Measurements from ENCODE around the gene MYO3B. TPM values are rescaled to one million over a fixed set of nuclear protein-coding genes. Genes with fewer than 3 reads are reported as not detected.
"Not testable (repeated sequence)": the region's sequence is repeated elsewhere in the genome, so short reads cannot be mapped to it uniquely, and the experiment has no call there.

Gene MYO3B
- total RNA-seq, 2 experiments from 2014 or later, result 0.05 to 0.23 TPM

- Mint-ChIP-seq H3K4me3 (no peak overlapping the region), H3K4me1 (ENCODE audit: low read depth) (no peaks in the 10 kb centered on the region), H3K9me3 (ENCODE audit: insufficient read depth) (no peaks in the 10 kb centered on the region), H3K27me3 (ENCODE audit: low read depth) (peaks cover 7% of the 10 kb centered on the region), H3K27ac (no peak overlapping the region), H3K36me3 (ENCODE audit: low read depth) (no peaks in the 10 kb centered on the region)
- no peak for DNase-seq
- ChIA-PET POLR2A (no interaction called here), CTCF (no interaction called here)
- no peak for ATAC-seq
Observed at GRCh38 chr2:170587117-170587516, 409.2 kb downstream of the MYO3B start.

GRCh38 chr2:170587922-170588321 is 410.0 kb downstream of the MYO3B start:
- H3K36me3 Mint-ChIP-seq (ENCODE audit: low read depth), result no peaks in the 10 kb centered on the region
- ATAC-seq, result no peak
- H3K27ac Mint-ChIP-seq, result no peak overlapping the region
- DNase-seq, result no peak
- ChIA-PET CTCF (no interaction called here), POLR2A (no interaction called here)
- no peaks in the 10 kb centered on the region for H3K4me1 Mint-ChIP-seq (ENCODE audit: low read depth)
- H3K4me3 Mint-ChIP-seq, result no peak overlapping the region
- H3K27me3 Mint-ChIP-seq (ENCODE audit: low read depth), result peaks cover 7% of the 10 kb centered on the region
- no peaks in the 10 kb centered on the region for H3K9me3 Mint-ChIP-seq (ENCODE audit: insufficient read depth)

GRCh38 chr2:170588729-170589128 is 410.8 kb downstream of the MYO3B start:
- CTCF ChIA-PET, result no interaction called here
- Mint-ChIP-seq H3K4me3 (no peak overlapping the region), H3K4me1 (ENCODE audit: low read depth) (no peaks in the 10 kb centered on the region), H3K9me3 (ENCODE audit: insufficient read depth) (no peaks in the 10 kb centered on the region), H3K27me3 (ENCODE audit: low read depth) (peaks cover 7% of the 10 kb centered on the region), H3K27ac (no peak overlapping the region), H3K36me3 (ENCODE audit: low read depth) (no peaks in the 10 kb centered on the region)
- DNase-seq (no peak), ATAC-seq (no peak)
- POLR2A ChIA-PET, result no interaction called here

GRCh38 chr2:170596576-170596975 is 418.6 kb downstream of the MYO3B start:
- POLR2A ChIA-PET, result no interaction called here
- no peaks in the 10 kb centered on the region for H3K9me3 Mint-ChIP-seq (ENCODE audit: insufficient read depth)
- no peak overlapping the region for H3K4me3 Mint-ChIP-seq
- H3K4me1 Mint-ChIP-seq (ENCODE audit: low read depth), result no peaks in the 10 kb centered on the region
- DNase-seq (no peak), ATAC-seq (no peak)
- peaks cover 7% of the 10 kb centered on the region for H3K27me3 Mint-ChIP-seq (ENCODE audit: low read depth)
- no peak overlapping the region for H3K27ac Mint-ChIP-seq
- H3K36me3 Mint-ChIP-seq (ENCODE audit: low read depth), result no peaks in the 10 kb centered on the region
- CTCF ChIA-PET, result no interaction called here

- H3K9me3 Mint-ChIP-seq (ENCODE audit: insufficient read depth), result no peaks in the 10 kb centered on the region
- no peak for DNase-seq
- H3K4me1 Mint-ChIP-seq (ENCODE audit: low read depth), result no peaks in the 10 kb centered on the region
- CTCF ChIA-PET, result no interaction called here
- H3K36me3 Mint-ChIP-seq (ENCODE audit: low read depth), result no peaks in the 10 kb centered on the region
- POLR2A ChIA-PET, result no interaction called here
- peaks cover 9% of the 10 kb centered on the region for H3K27me3 Mint-ChIP-seq (ENCODE audit: low read depth)
- no peak overlapping the region for H3K4me3 Mint-ChIP-seq
- no peak for ATAC-seq
- no peak overlapping the region for H3K27ac Mint-ChIP-seq
Observed at GRCh38 chr2:170598067-170598395, 420.1 kb downstream of the MYO3B start.

- POLR2A ChIA-PET, result interaction anchor here (0.7 kb wide), 1 partner anchor 117 kb away, joined by 3 read pairs; no protein-coding TSS in a partner anchor
- CTCF ChIA-PET, result no interaction called here
- Mint-ChIP-seq H3K4me3 (no peak overlapping the region), H3K4me1 (ENCODE audit: low read depth) (no peaks in the 10 kb centered on the region), H3K27ac (no peak overlapping the region), H3K27me3 (ENCODE audit: low read depth) (peaks cover 16% of the 10 kb centered on the region), H3K9me3 (ENCODE audit: insufficient read depth) (no peaks in the 10 kb centered on the region), H3K36me3 (ENCODE audit: low read depth) (no peaks in the 10 kb centered on the region)
- DNase-seq (no peak), ATAC-seq (no peak)
Observed at GRCh38 chr2:170601489-170601888, 423.5 kb downstream of the MYO3B start.

- Mint-ChIP-seq H3K9me3 (ENCODE audit: insufficient read depth) (no peaks in the 10 kb centered on the region), H3K4me3 (no peak overlapping the region), H3K36me3 (ENCODE audit: low read depth) (no peaks in the 10 kb centered on the region), H3K27me3 (ENCODE audit: low read depth) (peaks cover 16% of the 10 kb centered on the region), H3K4me1 (ENCODE audit: low read depth) (no peaks in the 10 kb centered on the region), H3K27ac (no peak overlapping the region)
- no peak for DNase-seq
- ChIA-PET CTCF (no interaction called here), POLR2A (no interaction called here)
- no peak for ATAC-seq
Observed at GRCh38 chr2:170605862-170606261, 427.9 kb downstream of the MYO3B start.

- Mint-ChIP-seq H3K36me3 (ENCODE audit: low read depth) (no peaks in the 10 kb centered on the region), H3K4me1 (ENCODE audit: low read depth) (no peaks in the 10 kb centered on the region), H3K27me3 (ENCODE audit: low read depth) (peaks cover 14% of the 10 kb centered on the region), H3K4me3 (no peak overlapping the region), H3K27ac (no peak overlapping the region), H3K9me3 (ENCODE audit: insufficient read depth) (no peaks in the 10 kb centered on the region)
- ChIA-PET CTCF (no interaction called here), POLR2A (no interaction called here)
- ATAC-seq (no peak), DNase-seq (no peak)
Observed at GRCh38 chr2:170607171-170607570, 429.2 kb downstream of the MYO3B start.

GRCh38 chr2:170610615-170611014 is 432.7 kb downstream of the MYO3B start:
- ChIA-PET CTCF (interaction anchor here (0.8 kb wide), 1 partner anchor 11 kb away, joined by 3 read pairs; no protein-coding TSS in a partner anchor), POLR2A (interaction anchor here (0.9 kb wide), 1 partner anchor 196 kb away, joined by 10 read pairs; no protein-coding TSS in a partner anchor)
- no peak for DNase-seq
- ATAC-seq, result no peak
- H3K4me1 Mint-ChIP-seq (ENCODE audit: low read depth), result no peaks in the 10 kb centered on the region
- H3K36me3 Mint-ChIP-seq (ENCODE audit: low read depth), result no peaks in the 10 kb centered on the region
- H3K27me3 Mint-ChIP-seq (ENCODE audit: low read depth), result peaks cover 9% of the 10 kb centered on the region
- no peak overlapping the region for H3K4me3 Mint-ChIP-seq
- H3K27ac Mint-ChIP-seq, result no peak overlapping the region
- H3K9me3 Mint-ChIP-seq (ENCODE audit: insufficient read depth), result no peaks in the 10 kb centered on the region

GRCh38 chr2:170618948-170619347 is 441.0 kb downstream of the MYO3B start:
- H3K4me1 Mint-ChIP-seq (ENCODE audit: low read depth); POLR2A ChIA-PET; CTCF ChIA-PET; H3K27me3 Mint-ChIP-seq (ENCODE audit: low read depth); H3K4me3 Mint-ChIP-seq; H3K36me3 Mint-ChIP-seq (ENCODE audit: low read depth); ATAC-seq; H3K9me3 Mint-ChIP-seq (ENCODE audit: insufficient read depth); DNase-seq; H3K27ac Mint-ChIP-seq: not testable (repeated sequence)

GRCh38 chr2:170635094-170635493 is 457.1 kb downstream of the MYO3B start:
- H3K27ac Mint-ChIP-seq; DNase-seq; POLR2A ChIA-PET; H3K9me3 Mint-ChIP-seq (ENCODE audit: insufficient read depth); H3K36me3 Mint-ChIP-seq (ENCODE audit: low read depth); H3K4me1 Mint-ChIP-seq (ENCODE audit: low read depth); CTCF ChIA-PET; H3K4me3 Mint-ChIP-seq; ATAC-seq: not testable (repeated sequence)
- peaks cover 21% of the 10 kb centered on the region for H3K27me3 Mint-ChIP-seq (ENCODE audit: low read depth)

- Mint-ChIP-seq H3K4me3 (no peak overlapping the region), H3K27ac (no peak overlapping the region), H3K36me3 (ENCODE audit: low read depth) (no peaks in the 10 kb centered on the region), H3K4me1 (ENCODE audit: low read depth) (no peaks in the 10 kb centered on the region), H3K9me3 (ENCODE audit: insufficient read depth) (no peaks in the 10 kb centered on the region), H3K27me3 (ENCODE audit: low read depth) (peaks cover 11% of the 10 kb centered on the region)
- ATAC-seq, result no peak
- no peak for DNase-seq
- CTCF ChIA-PET, result interaction anchor here (1.0 kb wide), 1 partner anchor 8 kb away, joined by 3 read pairs; no protein-coding TSS in a partner anchor
- POLR2A ChIA-PET, result interaction anchor here (1.2 kb wide), 1 partner anchor 39 kb away, joined by 3 read pairs; no protein-coding TSS in a partner anchor
Observed at GRCh38 chr2:170639635-170640034, 461.7 kb downstream of the MYO3B start.

- H3K36me3 Mint-ChIP-seq (ENCODE audit: low read depth), result no peaks in the 10 kb centered on the region
- CTCF ChIA-PET, result no interaction called here
- H3K9me3 Mint-ChIP-seq (ENCODE audit: insufficient read depth), result no peaks in the 10 kb centered on the region
Observed at GRCh38 chr2:170641961-170642360, 464.0 kb downstream of the MYO3B start.

More at GRCh38 chr2:170641961-170642360, 464.0 kb downstream of the MYO3B start:
- Mint-ChIP-seq H3K27ac (no peak overlapping the region), H3K4me1 (ENCODE audit: low read depth) (no peaks in the 10 kb centered on the region), H3K4me3 (no peak overlapping the region), H3K27me3 (ENCODE audit: low read depth) (peaks cover 11% of the 10 kb centered on the region)
- POLR2A ChIA-PET, result no interaction called here
- DNase-seq (no peak), ATAC-seq (no peak)

Measured in activated CD8-positive, alpha-beta T cell treated with anti-CD3 and anti-CD28 coated beads, Interleukin-2, amount 10 ng/mL, durations not matched to agents 7 days and 5 days (primary cell).